Loucy (cell line): ENCODE results near the gene HCN2.

Experiments used
- H2AFZ ChIP-seq: fragments of 200-600 bp; sonication (generic); 2 replicates; pipeline ENCODE4 v1.6.0; 2016; ENCODE audit warnings: antibody characterized with exemption, mild to moderate bottlenecking, low read length, moderate library complexity
- H3F3A ChIP-seq: fragments of 200-600 bp; 2 replicates; pipeline ENCODE4 v1.6.0; 2016; ENCODE audit warnings: antibody characterized with exemption, low read depth, mild to moderate bottlenecking
- H3K27me3 ChIP-seq: fragments of 200-600 bp; sonication (generic); 2 replicates; pipeline ENCODE4 v1.6.1; 2014; ENCODE audit warnings: low read length, mild to moderate bottlenecking; ENCODE audit not compliant: insufficient read depth, poor library complexity, severe bottlenecking
- H3K36me3 ChIP-seq: fragments of 200-600 bp; sonication (generic); 2 replicates; pipeline ENCODE4 v1.6.1; 2016; ENCODE audit warnings: low read length; ENCODE audit not compliant: insufficient read depth
- H3K4me1 ChIP-seq: fragments of 200-600 bp; sonication (generic); 2 replicates; pipeline ENCODE4 v1.5.1; 2014; ENCODE audit warnings: low read length, mild to moderate bottlenecking; ENCODE audit not compliant: insufficient read depth, poor library complexity, severe bottlenecking
- H3K4me2 ChIP-seq: fragments of 200-600 bp; sonication (generic); 2 replicates; pipeline ENCODE4 v1.6.0; 2014; ENCODE audit warnings: antibody characterized with exemption, low read length, low read depth, mild to moderate bottlenecking; ENCODE audit not compliant: poor library complexity, severe bottlenecking
- H3K4me3 ChIP-seq: fragments of 200-600 bp; sonication (generic); 2 replicates; pipeline ENCODE4 v1.5.1; 2014; ENCODE audit warnings: low read length, mild to moderate bottlenecking, mixed read lengths; ENCODE audit not compliant: poor library complexity, severe bottlenecking
- H3K79me2 ChIP-seq: fragments of 200-600 bp; sonication (generic); 2 replicates; pipeline ENCODE4 v1.6.1; 2014; ENCODE audit warnings: low read length; ENCODE audit not compliant: insufficient read depth
- H3K9ac ChIP-seq: fragments of 200-600 bp; sonication (generic); 2 replicates; pipeline ENCODE4 v1.6.0; 2014; ENCODE audit warnings: mild to moderate bottlenecking, low read depth, low read length, moderate library complexity; ENCODE audit not compliant: poor library complexity, severe bottlenecking
- H3K9me2 ChIP-seq: fragments of 200-600 bp; sonication (generic); replicated peaks from 2 replicates; pipeline ENCODE4 v1.6.1; 2016; ENCODE audit warnings: low read depth, low read length, mixed read lengths
- H3K9me3 ChIP-seq: fragments of 200-600 bp; sonication (generic); 2 replicates; pipeline ENCODE4 v1.6.1; 2014; ENCODE audit warnings: mild to moderate bottlenecking, antibody characterized with exemption, low read length, low read depth; ENCODE audit not compliant: insufficient read depth
- H4K20me1 ChIP-seq: fragments of 200-600 bp; sonication (generic); 2 replicates; pipeline ENCODE4 v1.6.0; 2014; ENCODE audit warnings: antibody characterized with exemption, low read length, mild to moderate bottlenecking; ENCODE audit not compliant: insufficient read depth, poor library complexity, severe bottlenecking
- EZH2phosphoT487 ChIP-seq: fragments of 200-600 bp; IDR thresholded peaks from 2 replicates; pipeline ENCODE4 v1.6.1; 2018; ENCODE audit warnings: antibody characterized with exemption, mild to moderate bottlenecking, moderate library complexity, borderline replicate concordance
- TF ChIP-seq, protein P1 (sequence below): fragments of 200-600 bp; sonication (generic); conservative IDR thresholded peaks from 2 replicates; pipeline ENCODE4 v1.5.1; 2014; ENCODE audit warnings: mild to moderate bottlenecking, antibody characterized with exemption, low read length

HCN2 gene

DNA sequence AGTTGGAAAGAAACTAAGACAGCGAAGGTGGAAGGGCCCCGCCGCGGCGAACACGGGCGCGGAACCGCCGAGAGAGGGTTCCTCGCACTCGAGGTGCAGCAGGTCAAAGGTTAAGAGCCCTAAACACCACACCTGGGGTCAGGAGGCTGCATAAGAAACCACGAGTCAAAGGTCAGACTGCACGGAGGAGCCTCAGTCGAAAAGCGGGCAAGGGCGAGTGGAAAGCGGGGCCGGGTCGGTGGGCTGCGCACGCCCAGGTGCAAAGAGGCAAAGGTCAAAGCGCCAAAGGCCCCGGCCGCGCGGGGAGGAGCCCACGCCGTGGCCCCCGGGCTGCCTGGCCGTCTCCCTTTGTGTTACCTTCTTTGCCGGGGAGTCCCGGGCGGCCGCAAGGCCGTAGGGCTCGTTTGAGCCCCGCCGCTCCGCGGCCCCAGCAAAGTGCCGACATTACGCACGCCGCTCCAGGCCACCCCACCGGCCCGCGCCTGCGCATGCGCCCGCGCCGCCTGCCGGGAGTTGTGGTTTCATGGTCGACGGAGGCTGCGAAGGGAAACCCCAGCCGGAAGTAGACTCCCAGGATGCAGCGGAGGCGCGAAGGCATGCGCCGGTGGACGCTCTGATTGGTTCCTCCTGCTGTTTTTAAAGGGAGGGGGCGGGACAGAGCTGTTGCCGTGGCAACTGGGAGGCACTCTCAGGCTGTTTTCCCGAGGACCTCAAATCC, 43.5 kb downstream of the HCN2 start, which contains the start of gene POLRMT:
Gene POLRMT (minus strand): TSS at position 470 of the 718 bp plus-strand sequence. CDS start 25 bp downstream, at position 445.
- H3K27me3 ChIP-seq = no peaks in the 10 kb centered on the region
- peaks cover 5% of the 10 kb centered on the region for H4K20me1 ChIP-seq
- peak within 1 kb of the TSS; percentile 85 for H3K9ac ChIP-seq
- H2AFZ ChIP-seq = peak within 1 kb of the TSS; percentile 96
- TF ChIP-seq EZH2phosphoT487 = no peak
- TF ChIP-seq, protein P1, sequence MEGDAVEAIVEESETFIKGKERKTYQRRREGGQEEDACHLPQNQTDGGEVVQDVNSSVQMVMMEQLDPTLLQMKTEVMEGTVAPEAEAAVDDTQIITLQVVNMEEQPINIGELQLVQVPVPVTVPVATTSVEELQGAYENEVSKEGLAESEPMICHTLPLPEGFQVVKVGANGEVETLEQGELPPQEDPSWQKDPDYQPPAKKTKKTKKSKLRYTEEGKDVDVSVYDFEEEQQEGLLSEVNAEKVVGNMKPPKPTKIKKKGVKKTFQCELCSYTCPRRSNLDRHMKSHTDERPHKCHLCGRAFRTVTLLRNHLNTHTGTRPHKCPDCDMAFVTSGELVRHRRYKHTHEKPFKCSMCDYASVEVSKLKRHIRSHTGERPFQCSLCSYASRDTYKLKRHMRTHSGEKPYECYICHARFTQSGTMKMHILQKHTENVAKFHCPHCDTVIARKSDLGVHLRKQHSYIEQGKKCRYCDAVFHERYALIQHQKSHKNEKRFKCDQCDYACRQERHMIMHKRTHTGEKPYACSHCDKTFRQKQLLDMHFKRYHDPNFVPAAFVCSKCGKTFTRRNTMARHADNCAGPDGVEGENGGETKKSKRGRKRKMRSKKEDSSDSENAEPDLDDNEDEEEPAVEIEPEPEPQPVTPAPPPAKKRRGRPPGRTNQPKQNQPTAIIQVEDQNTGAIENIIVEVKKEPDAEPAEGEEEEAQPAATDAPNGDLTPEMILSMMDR = no peak
- H3F3A ChIP-seq = no peaks in the 10 kb centered on the region
- H3K79me2 ChIP-seq = peaks cover 37% of the 10 kb centered on the region
- H3K4me2 ChIP-seq = peak within 1 kb of the TSS; percentile 97
- H3K4me1 ChIP-seq = peaks cover 15% of the 10 kb centered on the region
- no peaks in the 10 kb centered on the region for H3K9me2 ChIP-seq
- H3K4me3 ChIP-seq = peak within 1 kb of the TSS; percentile 96
- 0 out of 2 replicates have a peak, but pooled peaks cover 5% of the 10 kb centered on the region for H3K36me3 ChIP-seq
- H3K9me3 ChIP-seq = no peaks in the 10 kb centered on the region

DNA sequence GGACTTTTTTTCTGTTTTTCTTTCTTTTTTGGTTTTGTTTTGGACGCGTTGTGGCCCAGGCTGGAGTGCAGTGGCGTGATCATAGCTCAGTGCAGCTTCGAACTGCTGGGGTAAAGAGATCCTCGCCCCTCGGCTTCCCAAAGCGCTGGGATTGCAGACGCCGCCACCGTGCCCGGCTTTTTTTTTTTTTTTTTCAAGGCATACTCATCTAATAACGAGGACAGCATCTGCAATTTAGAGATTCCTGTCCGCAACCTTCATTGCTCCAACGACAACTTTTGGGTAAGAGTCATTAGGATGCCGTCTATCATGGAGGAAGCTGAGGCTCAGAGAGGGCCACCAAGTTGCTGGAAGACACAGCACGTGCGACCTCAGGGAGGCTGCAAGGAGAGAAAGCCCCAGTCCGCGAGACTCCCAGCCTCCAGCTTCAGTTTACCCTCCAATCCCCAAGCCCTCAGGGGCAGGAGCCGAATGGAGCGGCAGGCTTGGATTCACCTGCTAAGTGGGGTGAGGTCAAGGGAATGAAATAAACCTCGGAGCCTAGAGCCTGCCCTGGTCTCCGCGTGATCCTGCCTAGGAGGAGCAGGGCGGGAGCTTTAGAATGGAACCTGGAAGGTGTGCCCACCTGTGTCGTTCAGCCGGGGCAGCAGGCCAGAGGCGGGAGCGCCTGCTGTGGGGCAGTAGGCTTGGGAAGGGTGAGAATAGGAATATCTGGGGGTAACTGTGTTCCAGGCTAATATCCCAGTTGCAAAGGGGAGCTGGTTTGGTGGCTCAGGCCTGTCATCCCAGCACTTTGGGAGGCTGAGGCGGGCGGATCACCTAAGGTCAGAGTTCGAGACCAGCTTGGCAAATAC, 44.3 kb downstream of the HCN2 start:
- no peaks in the 10 kb centered on the region for H3K27me3 ChIP-seq
- 0 out of 2 replicates have a peak, but pooled peaks cover 2% of the 10 kb centered on the region for H3K36me3 ChIP-seq
- no peaks in the 10 kb centered on the region for H3K9me2 ChIP-seq
- no peak for TF ChIP-seq EZH2phosphoT487
- TF ChIP-seq, protein P1 = no peak
- no peaks in the 10 kb centered on the region for H3K9me3 ChIP-seq
- H3K9ac ChIP-seq = peak overlapping the region; percentile 68
- peak overlapping the region; percentile 96 for H2AFZ ChIP-seq
- H3K4me2 ChIP-seq = peak overlapping the region; percentile 97
- H3K4me3 ChIP-seq = peak overlapping the region; percentile 96
- peaks cover 5% of the 10 kb centered on the region for H4K20me1 ChIP-seq
- no peaks in the 10 kb centered on the region for H3F3A ChIP-seq
- peaks cover 13% of the 10 kb centered on the region for H3K4me1 ChIP-seq
- H3K79me2 ChIP-seq = peaks cover 33% of the 10 kb centered on the region

DNA sequence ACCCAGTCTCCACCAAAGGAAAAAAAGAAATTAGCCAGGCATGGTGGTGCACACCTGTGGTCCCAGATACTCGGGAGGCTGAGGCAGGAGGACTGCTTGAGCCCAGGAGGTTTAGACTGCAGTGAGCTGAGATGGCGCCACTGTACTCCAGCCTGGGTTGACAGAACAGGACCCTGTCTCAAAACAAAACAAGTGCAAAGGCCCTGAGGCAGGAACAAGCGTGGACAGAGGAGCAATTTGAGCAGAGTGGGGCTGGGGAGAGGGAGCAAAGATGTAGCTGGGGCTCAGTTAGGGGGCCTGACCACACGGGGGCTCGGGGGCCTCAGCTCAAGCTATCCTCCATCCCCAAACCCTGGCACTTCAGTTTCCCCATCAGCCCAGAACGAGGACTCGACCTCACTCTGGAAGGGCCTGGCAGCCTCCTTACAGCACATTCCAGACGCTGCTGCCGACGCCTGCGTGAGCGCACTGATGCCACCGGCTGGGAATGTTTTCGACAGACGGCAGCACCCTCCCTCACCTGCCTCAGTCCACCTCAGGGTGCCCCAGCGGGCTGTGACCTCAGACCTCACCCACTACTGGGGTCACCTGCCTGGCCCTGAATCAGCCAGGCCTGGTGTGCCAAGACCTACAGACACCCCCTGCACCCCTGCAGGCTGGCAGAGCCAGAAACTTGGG, 45.4 kb downstream of the HCN2 start:
- Histone ChIP-seq H2AFZ (no peak overlapping the region), H3K4me3 (no peak overlapping the region), H3K79me2 (peaks cover 29% of the 10 kb centered on the region), H3K4me1 (peaks cover 11% of the 10 kb centered on the region), H4K20me1 (peaks cover 5% of the 10 kb centered on the region), H3K36me3 (no peaks in the 10 kb centered on the region), H3F3A (no peaks in the 10 kb centered on the region), H3K27me3 (no peaks in the 10 kb centered on the region), H3K9ac (no peak overlapping the region), H3K9me3 (no peaks in the 10 kb centered on the region), H3K9me2 (no peaks in the 10 kb centered on the region), H3K4me2 (no peak overlapping the region)
- TF ChIP-seq EZH2phosphoT487 = no peak
- TF ChIP-seq, protein P1 = no peak
